Panc1 (cell line): Measurements from ENCODE around the gene RNF8. TPM values are rescaled to one million over a fixed set of nuclear protein-coding genes. Genes with fewer than 3 reads are reported as not detected.

Experiments
- ATAC-seq: fragments of 200-7000 bp; cut with Tn5 transposase; 2 replicates; pipeline ENCODE4 v1.9.1; 2020; ENCODE audit warnings: mild to moderate bottlenecking, moderate library complexity
- BruUV-seq: library from RNA; stranded (reverse); fragments of 400-500 nt; replicated peaks from 2 replicates; lab custom pipeline; 2021; lab: Mats Ljungman, UMichigan
- CTCF ChIA-PET: fragments of 300-600 bp; sonication (Branson Sonifier 250); formaldehyde crosslinking; loops from one replicate; lab custom pipeline; 2022; ENCODE audit warnings: antibody characterized with exemption; lab: Charles Lee
- POLR2A ChIA-PET: fragments of 300-600 bp; sonication (Branson Sonifier 250); formaldehyde crosslinking; loops from one replicate; lab custom pipeline; 2022; ENCODE audit warnings: antibody characterized with exemption; lab: Charles Lee
- DNase-seq: peaks from one replicate; pipeline ENCODE4 v3.0.0-alpha.2; 2010; ENCODE audit warnings: low read depth, low spot score
- H3K27ac ChIP-seq: 2 replicates; pipeline ENCODE4 v1.5.1; 2011; ENCODE audit warnings: mild to moderate bottlenecking, low read length, inconsistent platforms
- H3K27me3 ChIP-seq: fragments of 200-500 bp; sonication (Bioruptor generic); 2 replicates; pipeline ENCODE4 v1.6.0; 2014; ENCODE audit warnings: low read length, inconsistent platforms; ENCODE audit not compliant: control insufficient read depth, insufficient read depth
- H3K36me3 ChIP-seq: fragments of 200-500 bp; sonication (Bioruptor generic); 2 replicates; pipeline ENCODE4 v1.5.1; 2014; ENCODE audit warnings: inconsistent platforms, mild to moderate bottlenecking, low read length, moderate library complexity; ENCODE audit not compliant: control insufficient read depth, insufficient read depth
- H3K4me1 ChIP-seq: 2 replicates; pipeline ENCODE4 v1.5.1; 2011; ENCODE audit warnings: inconsistent platforms, mild to moderate bottlenecking, low read length, moderate library complexity; ENCODE audit not compliant: control insufficient read depth, insufficient read depth
- H3K4me3 ChIP-seq, 2 experiments: 2 replicates each; pipeline ENCODE4 v1.5.1; 2011 to 2012; ENCODE audit warnings: low read depth in 2 of 2, low read length in 2 of 2, mild to moderate bottlenecking in 2 of 2, inconsistent platforms in 1 of 2, moderate library complexity in 1 of 2
- H3K9me3 ChIP-seq: fragments of 200-500 bp; sonication (Bioruptor generic); 2 replicates; pipeline ENCODE4 v1.5.1; 2014; ENCODE audit warnings: low read depth, mild to moderate bottlenecking, inconsistent platforms, low read length, moderate library complexity; ENCODE audit not compliant: control insufficient read depth, insufficient read depth
- CTCF ChIP-seq: fragments of 450-650 bp; IDR thresholded peaks from 2 replicates; pipeline ENCODE4 v1.5.1; 2017; ENCODE audit warnings: mild to moderate bottlenecking
- REST ChIP-seq, 2 experiments: IDR thresholded peaks; 2 replicates each; pipeline ENCODE4 v1.6.1; 2011 to 2012; ENCODE audit warnings: low read depth in 2 of 2, control low read depth in 1 of 2, low read length in 1 of 2, mild to moderate bottlenecking in 1 of 2, moderate library complexity in 1 of 2; ENCODE audit not compliant: insufficient read depth in 1 of 2
- TCF7L2 ChIP-seq: IDR thresholded peaks from 2 replicates; pipeline ENCODE4 v1.6.1; 2011; ENCODE audit warnings: mild to moderate bottlenecking, low read depth, low read length, inconsistent platforms
- in situ Hi-C: cut with HindIII; loops from 2 replicates; pipeline ENCODE4 v1.10.0; 2016; ENCODE audit warnings: low sequenced_read_pairs, low pct_unique_long_range_greater_than_20kb
- intact Hi-C: fragments of 100-400 bp; cut with micrococcal nuclease; formaldehyde crosslinking; loops from one replicate; pipeline ENCODE4 v1.10.0; 2022; ENCODE audit not compliant: unreplicated experiment
- total RNA-seq: library from RNA; stranded (reverse); gene quantifications from one replicate; pipeline ENCODE4 v1.2.1, GENCODE V29; 2021; ENCODE audit not compliant: unreplicated experiment

Gene RNF8
- total RNA-seq, 1 experiment from 2014 or later, result 21.1 TPM

GRCh38 chr6:37314487-37315156 lies 39.2 kb upstream of the RNF8 start:
- ATAC-seq, result 0 out of 2 replicates have a peak, but pooled peaks have one; percentile 74
- no peaks in the 10 kb centered on the region for H3K27me3 ChIP-seq
- in situ Hi-C loops, result no loop called here

GRCh38 chr6:37315157-37315515 lies 38.6 kb upstream of the RNF8 start:
- ChIA-PET POLR2A (interaction anchor here (0.6 kb wide), 1 partner anchor 185 kb away, joined by 7 read pairs; no protein-coding TSS in a partner anchor), CTCF (no interaction called here)
- in situ Hi-C loops, result no loop called here
- Histone ChIP-seq H3K4me1 (no peaks in the 10 kb centered on the region), H3K27me3 (no peaks in the 10 kb centered on the region), H3K36me3 (0 out of 2 replicates have a peak, but pooled peaks cover 3% of the 10 kb centered on the region), H3K9me3 (no peaks in the 10 kb centered on the region), H3K4me3 (no peak overlapping the region), H3K27ac (no peak overlapping the region)
- no TSS peak for BruUV-seq
- DNase-seq (no peak), ATAC-seq (no peak)
- intact Hi-C loops, result no loop called here
- TF ChIP-seq CTCF (peak; percentile 33; the same call in 1 of the 2 replicates), TCF7L2 (no peak)

More at GRCh38 chr6:37314487-37315156, 39.2 kb upstream of the RNF8 start:
- no peaks in the 10 kb centered on the region for H3K9me3 ChIP-seq
- ChIA-PET POLR2A (interaction anchor here (0.6 kb wide), 1 partner anchor 185 kb away, joined by 7 read pairs; no protein-coding TSS in a partner anchor), CTCF (no interaction called here)
- TF ChIP-seq REST (IDR thresholded peaks at IDR 0.05; ENCODE audit: insufficient read depth in 1 of 2, low read depth in 2 of 2, low read length in 1 of 2) (no peak), CTCF (peak; percentile 79)
- no peak overlapping the region for H3K4me3 ChIP-seq
- no TSS peak for BruUV-seq
- no peak overlapping the region for H3K27ac ChIP-seq
- intact Hi-C loops, result no loop called here
- no peaks in the 10 kb centered on the region for H3K4me1 ChIP-seq
- no peak for DNase-seq
- H3K36me3 ChIP-seq, result 0 out of 2 replicates have a peak, but pooled peaks cover 3% of the 10 kb centered on the region
